GM12878 (cell line): ENCODE measurements around the gene PITRM1. TPM values are rescaled to one million over a fixed set of nuclear protein-coding genes. Genes with fewer than 3 reads are reported as not detected.

Source experiments
- ATAC-seq: fragments of 200-7000 bp; cut with Tn5 transposase; 3 replicates; pipeline ENCODE4 v1.9.1; 2020; ENCODE audit warnings: mild to moderate bottlenecking, moderate library complexity
- BruUV-seq: library from RNA; stranded (reverse); fragments of 400-500 nt; replicated peaks from 2 replicates; lab custom pipeline; 2021; lab: Mats Ljungman, UMichigan
- CTCF ChIA-PET: fragments of 300-600 bp; sonication (Branson Sonifier 250); formaldehyde crosslinking; extraction: SDS; loops from one replicate; lab custom pipeline; 2021; ENCODE audit warnings: inconsistent platforms; lab: Yijun Ruan, JAX
- POLR2A ChIA-PET: fragments of 350-600 bp; formaldehyde crosslinking; extraction: SDS; loops from one replicate; lab custom pipeline; 2021; ENCODE audit warnings: inconsistent platforms; lab: Charles Lee
- RAD21 ChIA-PET: fragments of 300-600 bp; sonication (Branson Sonifier 250); formaldehyde crosslinking; loops from one replicate; lab custom pipeline; 2023; ENCODE audit warnings: antibody characterized with exemption; ENCODE audit not compliant: unreplicated experiment; lab: Charles Lee
- SMC1A ChIA-PET: fragments of 300-600 bp; sonication (Branson Sonifier 250); formaldehyde crosslinking; loops from one replicate; lab custom pipeline; 2023; ENCODE audit not compliant: unreplicated experiment, uncharacterized antibody; lab: Charles Lee
- DNase-seq: peaks from one replicate; pipeline ENCODE4 v3.0.0-alpha.2; 2011; ENCODE audit warnings: low read depth, low spot score
- FAIRE-seq: peaks from 3 replicates; lab custom pipeline; 2011; peaks lifted over from hg19 to GRCh38; lab: Jason Lieb, UNC
- H2AFZ ChIP-seq: 2 replicates; pipeline ENCODE4 v1.6.0; 2011; ENCODE audit warnings: low read depth, low read length, control low read depth; ENCODE audit not compliant: control insufficient read depth
- H3K27ac ChIP-seq: 2 replicates; pipeline ENCODE4 v1.5.1; 2011; ENCODE audit warnings: control low read depth; ENCODE audit not compliant: control insufficient read depth, insufficient read depth
- H3K27me3 ChIP-seq, 2 experiments: replicated peaks in 1 of 2; 2 replicates each; pipeline versions ENCODE4 v1.6.0 to v1.6.1; 2011; ENCODE audit warnings: low read length in 1 of 2; ENCODE audit not compliant: control insufficient read depth in 2 of 2, insufficient read depth in 2 of 2
- H3K36me3 ChIP-seq, 2 experiments: 2 replicates each; pipeline ENCODE4 v1.5.1; 2011; ENCODE audit warnings: low read length in 1 of 2; ENCODE audit not compliant: control insufficient read depth in 2 of 2, insufficient read depth in 2 of 2
- H3K4me1 ChIP-seq: 2 replicates; pipeline ENCODE4 v1.6.1; 2011; ENCODE audit warnings: mild to moderate bottlenecking, low read length, moderate library complexity, mixed read lengths; ENCODE audit not compliant: control insufficient read depth, insufficient read depth
- H3K4me2 ChIP-seq: 2 replicates; pipeline ENCODE4 v1.6.0; 2011; ENCODE audit warnings: control low read depth; ENCODE audit not compliant: control insufficient read depth, insufficient read depth
- H3K4me3 ChIP-seq: fragments of 200-600 bp; sonication (generic); 2 replicates; pipeline ENCODE4 v1.5.1; 2016
- H3K79me2 ChIP-seq: 2 replicates; pipeline ENCODE4 v1.6.0; 2011; ENCODE audit warnings: low read length; ENCODE audit not compliant: control insufficient read depth, insufficient read depth
- H3K9ac ChIP-seq: 2 replicates; pipeline ENCODE4 v1.8.0; 2011; ENCODE audit warnings: low read length, control low read depth, mixed read lengths; ENCODE audit not compliant: control insufficient read depth, insufficient read depth
- H3K9me3 ChIP-seq: replicated peaks from 3 replicates; pipeline ENCODE4 v1.5.1; 2011; ENCODE audit warnings: mild to moderate bottlenecking, low read length; ENCODE audit not compliant: control insufficient read depth, insufficient read depth
- H4K20me1 ChIP-seq: 2 replicates; pipeline ENCODE4 v1.6.0; 2011; ENCODE audit not compliant: control insufficient read depth, insufficient read depth
- DPF2 ChIP-seq: fragments of 450-650 bp; IDR thresholded peaks from 2 replicates; pipeline ENCODE4 v1.6.1; 2017; ENCODE audit warnings: mild to moderate bottlenecking
- ESRRA ChIP-seq: IDR thresholded peaks from 2 replicates; pipeline ENCODE4 v1.6.1; 2012; ENCODE audit warnings: mild to moderate bottlenecking, low read length, improper control_type of control experiment
- FOXM1 ChIP-seq: IDR thresholded peaks from 2 replicates; pipeline ENCODE4 v1.6.1; 2012; ENCODE audit warnings: low read depth, mild to moderate bottlenecking, inconsistent platforms, low read length, moderate library complexity
- HSF1 ChIP-seq: fragments of 150-350 bp; IDR thresholded peaks from 2 replicates; pipeline ENCODE4 v1.6.1; 2014; ENCODE audit warnings: mild to moderate bottlenecking, low read depth, low read length
- MEF2A ChIP-seq: IDR thresholded peaks from 2 replicates; pipeline ENCODE4 v1.6.1; 2011; ENCODE audit warnings: low read depth, mild to moderate bottlenecking, low read length, moderate library complexity; ENCODE audit not compliant: insufficient read depth
- NBN ChIP-seq: fragments of 450-650 bp; IDR thresholded peaks from 2 replicates; pipeline ENCODE4 v1.6.1; 2016
- NR2C2 ChIP-seq: IDR thresholded peaks from 2 replicates; pipeline ENCODE4 v1.6.1; 2011; ENCODE audit warnings: borderline replicate concordance, low read depth; ENCODE audit not compliant: control insufficient read depth, insufficient read length
- PAX5 ChIP-seq: IDR thresholded peaks from 2 replicates; pipeline ENCODE4 v1.6.1; 2011; ENCODE audit warnings: low read depth, low read length, borderline replicate concordance
- RB1 ChIP-seq: fragments of 450-650 bp; formaldehyde crosslinking; IDR thresholded peaks from 2 replicates; pipeline ENCODE4 v1.6.1; 2017; ENCODE audit warnings: mild to moderate bottlenecking, borderline replicate concordance
- SREBF2 ChIP-seq: IDR thresholded peaks from 2 replicates; pipeline ENCODE4 v1.6.1; 2012; ENCODE audit warnings: mild to moderate bottlenecking, low read length
- WGBS: methylation state at CpG from one replicate; pipeline ENCODE4 v1.1.6; 2016; ENCODE audit warnings: low lambda C conversion rate; ENCODE audit not compliant: insufficient replicate concordance, insufficient coverage; ENCODE audit errors: missing lambda C conversion rate; 5-methylcytosine and 5-hydroxymethylcytosine counted together
- in situ Hi-C: fragments of 300-500 bp; cut with MboI; formaldehyde crosslinking; loops from 9 replicates; pipeline ENCODE4 v1.14.3; 2018; ENCODE audit warnings: mixed read lengths
- intact Hi-C: fragments of 100-400 bp; cut with micrococcal nuclease; formaldehyde crosslinking; loops from one replicate; pipeline ENCODE4 v1.14.2; 2022; ENCODE audit not compliant: unreplicated experiment
- polyA plus RNA-seq, 11 experiments: library from polyadenylated mRNA; depleted of rRNA in 4 of 11; unstranded in 6 of 11; stranded (reverse) in 5 of 11; fragments of >200 nt; fragmentation: Nextera tagmentation in 4 of 11; fragmentation: Illumina TruSeq in 1 of 11; extraction: Ambion mirVana in 4 of 11; extraction: Trizol in 1 of 11; gene quantifications; 1 replicate in 1 of 11; 2 replicates in 10 of 11; pipeline versions ENCODE4 v1.2.1 to v1.2.3, GENCODE V29; 2011 to 2016; ENCODE audit warnings: inconsistent platforms in 2 of 11, missing spikeins in 2 of 11, low read depth in 1 of 11
- total RNA-seq, 4 experiments: library from RNA; depleted of rRNA in 3 of 4; stranded (reverse); fragments of >200 nt in 3 of 4; fragmentation: Illumina TruSeq in 1 of 4; extraction: Trizol in 1 of 4; gene quantifications; 2 replicates each; pipeline versions ENCODE4 v1.2.1 to v1.2.3, GENCODE V29; 2013 to 2021

The PITRM1 gene
- total and polyA plus RNA-seq, 10 of the 15 experiments (the other 5 are each of a cell fraction or from before 2014, with no cell fraction given) = 15.5 to 53.0 (median 45.0) TPM

GRCh38 chr10:3140280-3140679, 32.3 kb downstream of the PITRM1 start:
- no peak overlapping the region for H3K9ac ChIP-seq
- no peaks in the 10 kb centered on the region for H3K4me1 ChIP-seq
- RAD21 ChIA-PET = no interaction called here
- no peak for ATAC-seq
- TF ChIP-seq DPF2 (no peak), PAX5 (no peak), NR2C2 (no peak), NBN (no peak), ESRRA (no peak), SREBF2 (no peak), RB1 (no peak), HSF1 (no peak), FOXM1 (no peak), MEF2A (no peak)
- TF ChIP-seq, all 136 proteins: peak for 0
- no peaks in the 10 kb centered on the region for H4K20me1 ChIP-seq
- WGBS = 97% methylated on average over 9 of the region's 9 CpGs
- H3K36me3 ChIP-seq = peaks cover 20 to 49% of the 10 kb centered on the region in 2 experiments
- no peaks in the 10 kb centered on the region for H3K79me2 ChIP-seq
- ChIA-PET POLR2A (no interaction called here), CTCF (no interaction called here), SMC1A (no interaction called here)
- no peak overlapping the region for H3K4me2 ChIP-seq
- DNase-seq = no peak
- BruUV-seq = no TSS peak
- in situ Hi-C loops (no loop called here), intact Hi-C loops (no loop called here)
- H2AFZ ChIP-seq = no peak overlapping the region
- no peak overlapping the region for H3K27ac ChIP-seq
- H3K9me3 ChIP-seq = no peaks in the 10 kb centered on the region
- H3K27me3 ChIP-seq = no peaks in the 10 kb centered on the region
- no peak overlapping the region for H3K4me3 ChIP-seq
- no peak for FAIRE-seq
